HCT116 (cell line): ENCODE results near the gene UBR2. TPM values are rescaled to one million over a fixed set of nuclear protein-coding genes. Genes with fewer than 3 reads are reported as not detected.

Source experiments
- ATAC-seq: fragments of 200-7000 bp; cut with Tn5 transposase; 2 replicates; pipeline ENCODE4 v1.9.1; 2020; ENCODE audit warnings: mild to moderate bottlenecking, moderate library complexity
- BruUV-seq: library from RNA; stranded (reverse); fragments of 400-500 nt; replicated peaks from 2 replicates; lab custom pipeline; 2021; lab: Mats Ljungman, UMichigan
- CTCF ChIA-PET: fragments of 300-600 bp; sonication (Branson Sonifier 250); formaldehyde crosslinking; loops from one replicate; lab custom pipeline; 2021; ENCODE audit warnings: antibody characterized with exemption; lab: Charles Lee
- POLR2A ChIA-PET: fragments of 300-600, 350-600 bp; sonication (Branson Sonifier 250); formaldehyde crosslinking; loops from one replicate; lab custom pipeline; 2021; ENCODE audit warnings: antibody characterized with exemption; lab: Charles Lee
- RAD21 ChIA-PET, 2 experiments: fragments of 300-600 bp; sonication (Branson Sonifier 250); formaldehyde crosslinking; loops; one replicate each; lab custom pipeline; 2023; ENCODE audit warnings: low total read pairs in 2 of 2; ENCODE audit not compliant: uncharacterized antibody in 2 of 2, unreplicated experiment in 2 of 2, low non-redundant PET in 1 of 2; lab: Charles Lee
- DNase-seq: peaks from one replicate; pipeline ENCODE4 v3.0.0-alpha.2; 2010; ENCODE audit warnings: low read depth, low spot score
- H2AFZ ChIP-seq: fragments of 200-600 bp; shearing (Covaris generic), sonication (generic); 2 replicates; pipeline ENCODE4 v1.6.1; 2017; ENCODE audit warnings: low read depth, mixed run types, mixed read lengths, antibody characterized with exemption, low read length; ENCODE audit not compliant: poor library complexity, severe bottlenecking
- H3K27ac ChIP-seq: 2 replicates; pipeline ENCODE4 v1.5.1; 2012; ENCODE audit warnings: low read depth, low read length
- H3K27me3 ChIP-seq: fragments of 200-600 bp; sonication (generic); 2 replicates; pipeline ENCODE4 v1.6.1; 2016; ENCODE audit warnings: mixed run types, low read length, mixed read lengths; ENCODE audit not compliant: insufficient read depth
- H3K36me3 ChIP-seq, 2 experiments: fragments of 200-500 bp in 1 of 2; fragments of 200-600 bp in 1 of 2; sonication (Bioruptor generic) in 1 of 2; sonication (generic) in 1 of 2; 2 replicates each; pipeline versions ENCODE4 v1.5.1 to v1.6.1; 2014 to 2016; ENCODE audit warnings: low read length in 2 of 2, inconsistent platforms in 1 of 2, mixed read lengths in 1 of 2, mixed run types in 1 of 2; ENCODE audit not compliant: insufficient read depth in 2 of 2, control insufficient read depth in 1 of 2
- H3K4me1 ChIP-seq, 2 experiments: fragments of 200-600 bp in 1 of 2; sonication (generic) in 1 of 2; 2 replicates each; pipeline versions ENCODE4 v1.5.1 to v1.6.1; 2012 to 2017; ENCODE audit warnings: low read length in 2 of 2, inconsistent platforms in 1 of 2, mild to moderate bottlenecking in 1 of 2, mixed read lengths in 1 of 2, mixed run types in 1 of 2, moderate library complexity in 1 of 2; ENCODE audit not compliant: insufficient read depth in 2 of 2, control insufficient read depth in 1 of 2
- H3K4me2 ChIP-seq: fragments of 200-600 bp; sonication (generic); 2 replicates; pipeline ENCODE4 v1.6.1; 2017; ENCODE audit warnings: mixed run types, low read length, mixed read lengths
- H3K4me3 ChIP-seq, 2 experiments: fragments of 200-600 bp in 1 of 2; sonication (generic) in 1 of 2; replicated peaks in 1 of 2; 2 replicates each; pipeline ENCODE4 v1.5.1; 2011 to 2016; ENCODE audit warnings: low read length in 2 of 2, control low read depth in 1 of 2, low read depth in 1 of 2, mild to moderate bottlenecking in 1 of 2, mixed read lengths in 1 of 2, mixed run types in 1 of 2
- H3K79me2 ChIP-seq: fragments of 200-600 bp; sonication (generic); 2 replicates; pipeline ENCODE4 v1.6.1; 2017; ENCODE audit warnings: mild to moderate bottlenecking, mixed run types, low read length, moderate library complexity, mixed read lengths; ENCODE audit not compliant: insufficient read depth
- H3K9ac ChIP-seq: fragments of 200-600 bp; sonication (generic); 2 replicates; pipeline ENCODE4 v1.6.1; 2016; ENCODE audit warnings: low read length, mixed read lengths
- H3K9me2 ChIP-seq: fragments of 200-600 bp; sonication (generic), shearing (Covaris generic); 2 replicates; pipeline ENCODE4 v1.6.1; 2017; ENCODE audit warnings: mixed run types, mild to moderate bottlenecking, moderate library complexity; ENCODE audit not compliant: insufficient read depth
- H3K9me3 ChIP-seq, 2 experiments: fragments of 200-500 bp in 1 of 2; fragments of 200-600 bp in 1 of 2; sonication (Bioruptor generic) in 1 of 2; sonication (generic) in 1 of 2; 2 replicates each; pipeline ENCODE4 v1.6.1; 2014 to 2017; ENCODE audit warnings: low read length in 2 of 2, mixed read lengths in 2 of 2, inconsistent platforms in 1 of 2, low read depth in 1 of 2, mild to moderate bottlenecking in 1 of 2, mixed run types in 1 of 2, moderate library complexity in 1 of 2; ENCODE audit not compliant: control insufficient read depth in 1 of 2, insufficient read depth in 1 of 2
- H4K20me1 ChIP-seq: fragments of 200-600 bp; sonication (generic), shearing (Covaris generic); 2 replicates; pipeline ENCODE4 v1.6.1; 2017; ENCODE audit warnings: mixed run types, mild to moderate bottlenecking, moderate library complexity; ENCODE audit not compliant: insufficient read depth
- ATF3 ChIP-seq: IDR thresholded peaks from 2 replicates; pipeline ENCODE4 v1.6.1; 2012
- CBX3 ChIP-seq: IDR thresholded peaks from 2 replicates; pipeline ENCODE4 v1.6.1; 2012; ENCODE audit warnings: low read depth
- ELF1 ChIP-seq: IDR thresholded peaks from 2 replicates; pipeline ENCODE4 v1.6.1; 2012; ENCODE audit warnings: low read depth, borderline replicate concordance
- EZH2 ChIP-seq: fragments of 200-600 bp; sonication (generic); IDR thresholded peaks from 2 replicates; pipeline ENCODE4 v1.6.1; 2017; ENCODE audit warnings: antibody characterized with exemption, mixed run types
- EZH2phosphoT487 ChIP-seq: fragments of 200-600 bp; IDR thresholded peaks from 2 replicates; pipeline ENCODE4 v1.6.1; 2018; ENCODE audit warnings: antibody characterized with exemption, borderline replicate concordance
- FOSL1 ChIP-seq: IDR thresholded peaks from 2 replicates; pipeline ENCODE4 v1.6.1; 2012; ENCODE audit warnings: low read depth
- POLR2A ChIP-seq: IDR thresholded peaks from 2 replicates; pipeline ENCODE4 v1.7.0; 2011; ENCODE audit warnings: borderline replicate concordance; ENCODE audit not compliant: insufficient read depth, insufficient read length; ENCODE audit errors: extremely low read depth
- POLR2AphosphoS5 ChIP-seq: IDR thresholded peaks from 2 replicates; pipeline ENCODE4 v1.6.1; 2011; ENCODE audit warnings: mild to moderate bottlenecking, low read depth, low read length, moderate library complexity
- RAD21 ChIP-seq: IDR thresholded peaks from 2 replicates; pipeline ENCODE4 v1.6.1; 2012; ENCODE audit warnings: low read depth, mild to moderate bottlenecking
- SIN3A ChIP-seq: IDR thresholded peaks from 2 replicates; pipeline ENCODE4 v1.6.1; 2012; ENCODE audit warnings: low read depth
- ZNF274 ChIP-seq: fragments of 200-500 bp; sonication (Bioruptor generic); IDR thresholded peaks from 2 replicates; pipeline ENCODE4 v1.6.1; 2014; ENCODE audit warnings: mild to moderate bottlenecking, low read depth, low read length, inconsistent platforms
- intact Hi-C: fragments of 100-400 bp; cut with micrococcal nuclease; formaldehyde crosslinking; loops from 2 replicates; pipeline ENCODE4 v1.10.0; 2022
- total RNA-seq: library from RNA; stranded (reverse); gene quantifications from one replicate; pipeline ENCODE4 v1.2.1, GENCODE V29; 2021; ENCODE audit not compliant: unreplicated experiment
- TF ChIP-seq, protein P1 (sequence below): IDR thresholded peaks from 2 replicates; pipeline ENCODE4 v1.6.1; 2011; ENCODE audit warnings: mild to moderate bottlenecking, low read length, moderate library complexity; ENCODE audit not compliant: insufficient replicate concordance; ENCODE audit errors: extremely low read depth
- TF ChIP-seq, protein P2 (sequence below): IDR thresholded peaks from 2 replicates; pipeline ENCODE4 v1.6.1; 2012
- TF ChIP-seq, protein P3 (sequence below): IDR thresholded peaks from 2 replicates; pipeline ENCODE4 v1.6.1; 2012; ENCODE audit warnings: low read depth

Gene UBR2
- total RNA-seq, 1 experiment from 2014 or later: 20.5 TPM

DNA sequence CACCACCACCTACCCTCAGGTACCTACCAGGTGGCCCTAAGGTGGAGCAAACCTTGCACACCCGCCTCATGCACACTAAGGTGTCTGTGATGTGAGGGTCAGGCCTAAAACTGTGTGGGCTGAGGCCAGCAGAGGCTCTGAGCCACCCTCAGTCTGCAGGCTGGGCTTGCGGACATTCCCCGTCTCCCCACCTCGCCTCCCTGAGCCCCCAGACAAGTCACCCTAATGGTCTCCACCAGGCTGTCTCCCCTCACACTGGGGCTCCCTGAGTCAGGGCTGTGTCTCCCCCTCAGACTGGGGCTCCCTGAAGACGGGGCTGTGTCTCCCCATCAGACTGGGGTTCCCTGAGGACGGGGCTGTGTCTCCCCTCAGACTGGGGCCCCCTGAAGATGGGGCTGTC, 146.0 kb downstream of the UBR2 start:
- Histone ChIP-seq H3K27ac (no peak overlapping the region), H3K4me3 (no peak overlapping the region), H3K27me3 (no peaks in the 10 kb centered on the region), H4K20me1 (no peaks in the 10 kb centered on the region), H3K4me1 (peaks cover 0 to 4% of the 10 kb centered on the region in 2 experiments; a peak in 1 of 4 replicates), H3K9ac (no peak overlapping the region), H2AFZ (no peak overlapping the region), H3K4me2 (no peak overlapping the region), H3K79me2 (no peaks in the 10 kb centered on the region), H3K36me3 (no peaks in the 10 kb centered on the region), H3K9me2 (no peaks in the 10 kb centered on the region), H3K9me3 (peaks cover 6 to 7% of the 10 kb centered on the region in 2 experiments; a peak in 1 of 4 replicates)
- TF ChIP-seq FOSL1 (no peak), POLR2A (no peak), RAD21 (no peak), CBX3 (no peak), POLR2AphosphoS5 (no peak)
- TF ChIP-seq, protein P1, sequence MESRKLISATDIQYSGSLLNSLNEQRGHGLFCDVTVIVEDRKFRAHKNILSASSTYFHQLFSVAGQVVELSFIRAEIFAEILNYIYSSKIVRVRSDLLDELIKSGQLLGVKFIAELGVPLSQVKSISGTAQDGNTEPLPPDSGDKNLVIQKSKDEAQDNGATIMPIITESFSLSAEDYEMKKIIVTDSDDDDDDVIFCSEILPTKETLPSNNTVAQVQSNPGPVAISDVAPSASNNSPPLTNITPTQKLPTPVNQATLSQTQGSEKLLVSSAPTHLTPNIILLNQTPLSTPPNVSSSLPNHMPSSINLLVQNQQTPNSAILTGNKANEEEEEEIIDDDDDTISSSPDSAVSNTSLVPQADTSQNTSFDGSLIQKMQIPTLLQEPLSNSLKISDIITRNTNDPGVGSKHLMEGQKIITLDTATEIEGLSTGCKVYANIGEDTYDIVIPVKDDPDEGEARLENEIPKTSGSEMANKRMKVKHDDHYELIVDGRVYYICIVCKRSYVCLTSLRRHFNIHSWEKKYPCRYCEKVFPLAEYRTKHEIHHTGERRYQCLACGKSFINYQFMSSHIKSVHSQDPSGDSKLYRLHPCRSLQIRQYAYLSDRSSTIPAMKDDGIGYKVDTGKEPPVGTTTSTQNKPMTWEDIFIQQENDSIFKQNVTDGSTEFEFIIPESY: no peak
- DNase-seq (no peak), ATAC-seq (no peak)
- CTCF ChIA-PET: no interaction called here
- intact Hi-C loops: no loop called here
- RAD21 ChIA-PET: no interaction called here
- POLR2A ChIA-PET: no interaction called here
- no TSS peak for BruUV-seq

DNA sequence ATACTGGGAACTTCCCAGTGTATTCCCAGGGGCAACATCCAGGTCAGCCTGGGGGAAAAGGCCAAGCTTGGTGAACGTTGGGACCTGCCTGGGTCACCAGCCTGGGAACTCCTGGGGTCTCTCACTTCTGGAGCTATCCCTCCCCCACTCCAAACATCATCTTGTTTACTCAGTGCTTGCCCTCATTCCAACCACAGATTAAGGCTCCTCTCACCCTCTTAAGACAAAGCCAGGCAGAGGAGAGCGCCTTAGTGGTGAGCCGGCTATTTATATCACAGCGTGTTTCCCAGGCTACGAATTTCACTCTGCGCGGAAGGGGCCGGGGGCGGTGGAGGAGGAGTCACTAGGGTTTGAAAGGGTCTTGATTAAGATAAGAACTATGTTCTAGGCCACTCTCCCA, 146.5 kb downstream of the UBR2 start:
- Histone ChIP-seq H3K36me3 (no peaks in the 10 kb centered on the region), H3K27ac (no peak overlapping the region), H3K79me2 (no peaks in the 10 kb centered on the region), H2AFZ (no peak overlapping the region), H3K9ac (no peak overlapping the region), H3K9me3 (peaks cover 6 to 7% of the 10 kb centered on the region in 2 experiments; a peak in 1 of 4 replicates), H4K20me1 (no peaks in the 10 kb centered on the region), H3K4me2 (no peak overlapping the region), H3K4me3 (no peak overlapping the region), H3K9me2 (no peaks in the 10 kb centered on the region), H3K27me3 (no peaks in the 10 kb centered on the region), H3K4me1 (peaks cover 0 to 4% of the 10 kb centered on the region in 2 experiments; a peak in 1 of 4 replicates)
- ChIA-PET CTCF (no interaction called here), POLR2A (no interaction called here), RAD21 (no interaction called here)
- TF ChIP-seq EZH2phosphoT487 (no peak), ATF3 (no peak), EZH2 (no peak), ELF1 (no peak), ZNF274 (no peak), RAD21 (no peak), SIN3A (no peak)
- TF ChIP-seq, protein P2, sequence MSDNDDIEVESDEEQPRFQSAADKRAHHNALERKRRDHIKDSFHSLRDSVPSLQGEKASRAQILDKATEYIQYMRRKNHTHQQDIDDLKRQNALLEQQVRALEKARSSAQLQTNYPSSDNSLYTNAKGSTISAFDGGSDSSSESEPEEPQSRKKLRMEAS: no peak
- TF ChIP-seq, protein P3, sequence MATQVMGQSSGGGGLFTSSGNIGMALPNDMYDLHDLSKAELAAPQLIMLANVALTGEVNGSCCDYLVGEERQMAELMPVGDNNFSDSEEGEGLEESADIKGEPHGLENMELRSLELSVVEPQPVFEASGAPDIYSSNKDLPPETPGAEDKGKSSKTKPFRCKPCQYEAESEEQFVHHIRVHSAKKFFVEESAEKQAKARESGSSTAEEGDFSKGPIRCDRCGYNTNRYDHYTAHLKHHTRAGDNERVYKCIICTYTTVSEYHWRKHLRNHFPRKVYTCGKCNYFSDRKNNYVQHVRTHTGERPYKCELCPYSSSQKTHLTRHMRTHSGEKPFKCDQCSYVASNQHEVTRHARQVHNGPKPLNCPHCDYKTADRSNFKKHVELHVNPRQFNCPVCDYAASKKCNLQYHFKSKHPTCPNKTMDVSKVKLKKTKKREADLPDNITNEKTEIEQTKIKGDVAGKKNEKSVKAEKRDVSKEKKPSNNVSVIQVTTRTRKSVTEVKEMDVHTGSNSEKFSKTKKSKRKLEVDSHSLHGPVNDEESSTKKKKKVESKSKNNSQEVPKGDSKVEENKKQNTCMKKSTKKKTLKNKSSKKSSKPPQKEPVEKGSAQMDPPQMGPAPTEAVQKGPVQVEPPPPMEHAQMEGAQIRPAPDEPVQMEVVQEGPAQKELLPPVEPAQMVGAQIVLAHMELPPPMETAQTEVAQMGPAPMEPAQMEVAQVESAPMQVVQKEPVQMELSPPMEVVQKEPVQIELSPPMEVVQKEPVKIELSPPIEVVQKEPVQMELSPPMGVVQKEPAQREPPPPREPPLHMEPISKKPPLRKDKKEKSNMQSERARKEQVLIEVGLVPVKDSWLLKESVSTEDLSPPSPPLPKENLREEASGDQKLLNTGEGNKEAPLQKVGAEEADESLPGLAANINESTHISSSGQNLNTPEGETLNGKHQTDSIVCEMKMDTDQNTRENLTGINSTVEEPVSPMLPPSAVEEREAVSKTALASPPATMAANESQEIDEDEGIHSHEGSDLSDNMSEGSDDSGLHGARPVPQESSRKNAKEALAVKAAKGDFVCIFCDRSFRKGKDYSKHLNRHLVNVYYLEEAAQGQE: no peak
- BruUV-seq: no TSS peak
- intact Hi-C loops: no loop called here
- ATAC-seq: no peak
- DNase-seq: no peak
